WTC11 (cell line): ENCODE results near the gene CALR3. TPM values are rescaled to one million over a fixed set of nuclear protein-coding genes. Genes with fewer than 3 reads are reported as not detected.

Source experiments
- ATAC-seq: fragments of 200-7000 bp; cut with Tn5 transposase; 2 replicates; pipeline ENCODE4 v1.10.0; 2021; ENCODE audit warnings: mild to moderate bottlenecking, moderate library complexity
- CTCF ChIA-PET: fragments of 300-600 bp; sonication (Branson Sonifier 250); formaldehyde crosslinking; loops from one replicate; lab custom pipeline; 2021; ENCODE audit warnings: antibody characterized with exemption; lab: Charles Lee
- POLR2A ChIA-PET: fragments of 350-600 bp; sonication (Branson Sonifier 250); formaldehyde crosslinking; loops from one replicate; lab custom pipeline; 2021; ENCODE audit warnings: antibody characterized with exemption; lab: Charles Lee
- DNase-seq: peaks from one replicate; pipeline ENCODE4 v3.0.0; 2021; ENCODE audit warnings: low spot score
- H3K27ac Mint-ChIP-seq: 2 replicates; pipeline ENCODE4 v1.8.0; 2021; ENCODE audit warnings: mixed read lengths
- H3K27me3 Mint-ChIP-seq: 2 replicates; pipeline ENCODE4 v1.8.0; 2021; ENCODE audit warnings: low read depth, mild to moderate bottlenecking, moderate library complexity, mixed read lengths
- H3K36me3 Mint-ChIP-seq: 2 replicates; pipeline ENCODE4 v1.8.0; 2021; ENCODE audit warnings: mixed read lengths
- H3K4me1 Mint-ChIP-seq: 2 replicates; pipeline ENCODE4 v1.8.0; 2022; ENCODE audit warnings: mixed read lengths
- H3K4me3 Mint-ChIP-seq: 2 replicates; pipeline ENCODE4 v1.8.0; 2021; ENCODE audit warnings: mild to moderate bottlenecking, moderate library complexity, mixed read lengths
- H3K9me3 Mint-ChIP-seq: 2 replicates; pipeline ENCODE4 v1.8.0; 2021; ENCODE audit warnings: mixed read lengths
- ATF2 ChIP-seq: sonication (generic); formaldehyde crosslinking; IDR thresholded peaks from 2 replicates; pipeline ENCODE4 v1.8.1; 2022; ENCODE audit warnings: low read depth, missing genetic modification reagents, borderline replicate concordance
- CDX4 ChIP-seq: fragments of 250-450 bp; sonication (Bioruptor Pico); IDR thresholded peaks from 2 replicates; pipeline ENCODE4 v1.9.0; 2021; ENCODE audit warnings: moderate library complexity, mild to moderate bottlenecking, inconsistent platforms, borderline replicate concordance
- FOXP1 ChIP-seq: sonication (generic); formaldehyde crosslinking; IDR thresholded peaks from 2 replicates; pipeline ENCODE4 v1.8.0; 2022; ENCODE audit warnings: missing genetic modification reagents, mild to moderate bottlenecking, moderate library complexity, borderline replicate concordance
- GRHL2 ChIP-seq: fragments of 250-450 bp; sonication (Bioruptor Pico); IDR thresholded peaks from 2 replicates; pipeline ENCODE4 v1.8.0; 2022; ENCODE audit warnings: mild to moderate bottlenecking, moderate library complexity; ENCODE audit not compliant: insufficient replicate concordance, severe bottlenecking
- NFE2L1 ChIP-seq: sonication (generic); formaldehyde crosslinking; IDR thresholded peaks from 2 replicates; pipeline ENCODE4 v1.8.1; 2023; ENCODE audit warnings: missing genetic modification reagents
- PRDM15 ChIP-seq: sonication (generic); formaldehyde crosslinking; IDR thresholded peaks from 2 replicates; pipeline ENCODE4 v1.8.0; 2022; ENCODE audit warnings: missing genetic modification reagents
- SMAD4 ChIP-seq: sonication (generic); formaldehyde crosslinking; IDR thresholded peaks from 2 replicates; pipeline ENCODE4 v1.8.0; 2022; ENCODE audit warnings: mild to moderate bottlenecking, missing genetic modification reagents
- TEAD4 ChIP-seq: sonication (generic); formaldehyde crosslinking; IDR thresholded peaks from 2 replicates; pipeline ENCODE4 v1.8.0; 2022; ENCODE audit warnings: mild to moderate bottlenecking, missing genetic modification reagents
- USF1 ChIP-seq: sonication (generic); formaldehyde crosslinking; IDR thresholded peaks from 2 replicates; pipeline ENCODE4 v1.8.0; 2022; ENCODE audit warnings: mild to moderate bottlenecking, missing genetic modification reagents
- ZNF281 ChIP-seq: sonication (generic); formaldehyde crosslinking; IDR thresholded peaks from 2 replicates; pipeline ENCODE4 v1.8.0; 2023; ENCODE audit warnings: mild to moderate bottlenecking, missing genetic modification reagents
- ZSCAN18 ChIP-seq: fragments of 250-450 bp; sonication (Bioruptor Pico); IDR thresholded peaks from 2 replicates; pipeline ENCODE4 v2.1.2; 2022; ENCODE audit warnings: mild to moderate bottlenecking, moderate library complexity
- total RNA-seq: library from RNA; stranded (reverse); gene quantifications from 3 replicates; pipeline ENCODE4 v1.2.3, GENCODE V29; 2021

CALR3 gene
- total RNA-seq, 1 experiment from 2014 or later: 0.87 TPM

GRCh38 chr19:16435238-16435917, 60.6 kb downstream of the CALR3 start:
- Mint-ChIP-seq H3K36me3 (peaks cover 45% of the 10 kb centered on the region), H3K27ac (no peak overlapping the region), H3K9me3 (no peaks in the 10 kb centered on the region), H3K27me3 (no peaks in the 10 kb centered on the region), H3K4me3 (no peak overlapping the region), H3K4me1 (no peaks in the 10 kb centered on the region)
- ATAC-seq (no peak), DNase-seq (no peak)
- TF ChIP-seq USF1 (CRISPR knock-in tag) (no peak), ATF2 (CRISPR knock-in tag) (no peak), FOXP1 (CRISPR knock-in tag) (no peak), ZSCAN18 (CRISPR knock-in tag) (no peak)
- CTCF ChIA-PET: no interaction called here
- POLR2A ChIA-PET: no interaction called here

- POLR2A ChIA-PET: no interaction called here
- DNase-seq: no peak
Measured at GRCh38 chr19:16433986-16434385, 62.0 kb downstream of the CALR3 start.

GRCh38 chr19:16429759-16430091, 66.2 kb downstream of the CALR3 start:
- no peak for ATAC-seq
- H3K36me3 Mint-ChIP-seq: peaks cover 45% of the 10 kb centered on the region
- POLR2A ChIA-PET: no interaction called here
- no peak for DNase-seq
- no peak overlapping the region for H3K4me3 Mint-ChIP-seq
- no peaks in the 10 kb centered on the region for H3K9me3 Mint-ChIP-seq
- H3K4me1 Mint-ChIP-seq: no peaks in the 10 kb centered on the region
- H3K27me3 Mint-ChIP-seq: no peaks in the 10 kb centered on the region
- no peak for TF ChIP-seq ZNF281 (CRISPR knock-in tag)
- H3K27ac Mint-ChIP-seq: no peak overlapping the region
- CTCF ChIA-PET: interaction anchor here (1.4 kb wide), 1 partner anchor 47 kb away, joined by 3 read pairs; no protein-coding TSS in a partner anchor

More at GRCh38 chr19:16433986-16434385, 62.0 kb downstream of the CALR3 start:
- peaks cover 41% of the 10 kb centered on the region for H3K36me3 Mint-ChIP-seq
- no peaks in the 10 kb centered on the region for H3K27me3 Mint-ChIP-seq
- no peak overlapping the region for H3K27ac Mint-ChIP-seq
- no peak for ATAC-seq
- no peak overlapping the region for H3K4me3 Mint-ChIP-seq
- CTCF ChIA-PET: no interaction called here
- H3K9me3 Mint-ChIP-seq: no peaks in the 10 kb centered on the region
- H3K4me1 Mint-ChIP-seq: no peaks in the 10 kb centered on the region
- TF ChIP-seq PRDM15 (CRISPR knock-in tag) (no peak), GRHL2 (CRISPR knock-in tag) (no peak), SMAD4 (CRISPR knock-in tag) (no peak), TEAD4 (no peak), CDX4 (CRISPR knock-in tag) (no peak), NFE2L1 (CRISPR knock-in tag) (no peak)
